GM23338 (cell line): Measurements from ENCODE around the gene POU3F2.

Source experiments
- CREB1 ChIP-seq: fragments of 250-450 bp; sonication (Bioruptor Pico); IDR thresholded peaks from 2 replicates; pipeline ENCODE4 v1.5.0; 2020; ENCODE audit warnings: low read depth, mild to moderate bottlenecking, moderate library complexity
- CTCF ChIP-seq, 2 experiments: fragments of 200-600 bp in 1 of 2; sonication (generic) in 1 of 2; conservative IDR thresholded peaks; 2 replicates each; pipeline versions ENCODE4 v1.5.1 to v1.6.1; 2016 to 2017; ENCODE audit warnings: antibody characterized with exemption in 2 of 2, low read depth in 2 of 2, mild to moderate bottlenecking in 2 of 2, moderate library complexity in 1 of 2
- ETS1 ChIP-seq: IDR thresholded peaks from 2 replicates; pipeline ENCODE4 v1.6.1; 2016; ENCODE audit warnings: antibody characterized with exemption
- EZH2 ChIP-seq: fragments of 200-600 bp; sonication (generic); IDR thresholded peaks from one replicate; pipeline ENCODE4 v1.8.0; 2017; ENCODE audit warnings: antibody characterized with exemption, mild to moderate bottlenecking, low read depth; ENCODE audit not compliant: unreplicated experiment
- EZH2phosphoT487 ChIP-seq: fragments of 200-600 bp; sonication (generic); IDR thresholded peaks from one replicate; pipeline ENCODE4 v1.8.1; 2018; ENCODE audit warnings: antibody characterized with exemption; ENCODE audit not compliant: unreplicated experiment
- JUNB ChIP-seq: IDR thresholded peaks from one replicate; pipeline ENCODE4 v1.6.1; 2016; ENCODE audit warnings: antibody characterized with exemption; ENCODE audit not compliant: unreplicated experiment
- NANOG ChIP-seq: IDR thresholded peaks from 2 replicates; pipeline ENCODE4 v1.6.1; 2016; ENCODE audit warnings: antibody characterized with exemption, borderline replicate concordance
- POLR2AphosphoS5 ChIP-seq: IDR thresholded peaks from 2 replicates; pipeline ENCODE4 v1.6.1; 2016; ENCODE audit warnings: antibody characterized with exemption, low read depth
- REST ChIP-seq: IDR thresholded peaks from one replicate; pipeline ENCODE4 v1.6.1; 2018; ENCODE audit warnings: antibody characterized with exemption; ENCODE audit not compliant: unreplicated experiment
- STAT1 ChIP-seq: IDR thresholded peaks from one replicate; pipeline ENCODE4 v1.6.1; 2016; ENCODE audit warnings: antibody characterized with exemption; ENCODE audit not compliant: unreplicated experiment
- ZNF114 ChIP-seq: fragments of 250-450 bp; sonication (Bioruptor Pico); IDR thresholded peaks from 2 replicates; pipeline ENCODE4 v1.5.0; 2020; ENCODE audit warnings: mild to moderate bottlenecking, moderate library complexity
- ZNF331 ChIP-seq: fragments of 250-450 bp; sonication (Bioruptor Pico); IDR thresholded peaks from 2 replicates; pipeline ENCODE4 v1.5.0; 2020; ENCODE audit warnings: low read depth, mild to moderate bottlenecking, moderate library complexity
- ZNF462 ChIP-seq: fragments of 250-450 bp; sonication (Bioruptor Pico); IDR thresholded peaks from 2 replicates; pipeline ENCODE4 v1.5.0; 2020; ENCODE audit warnings: mild to moderate bottlenecking, moderate library complexity

- TF ChIP-seq CTCF (conservative IDR thresholded peaks at IDR 0.05; ENCODE audit: low read depth in 2 of 2) (no peak), EZH2 (peak; percentile 61), POLR2AphosphoS5 (no peak), ETS1 (no peak), STAT1 (no peak), CREB1 (CRISPR knock-in tag) (no peak), REST (no peak), ZNF114 (CRISPR knock-in tag) (no peak), JUNB (no peak), EZH2phosphoT487 (no peak), NANOG (no peak), ZNF331 (CRISPR knock-in tag) (no peak), ZNF462 (CRISPR knock-in tag) (no peak)
Measured at GRCh38 chr6:98836962-98837944, 2.9 kb downstream of the POU3F2 start.
